M059J (cell line): ENCODE data around the gene SH2D1A. TPM values are rescaled to one million over a fixed set of nuclear protein-coding genes. Genes with fewer than 3 reads are reported as not detected.
A peak's percentile ranks its signal among the peaks of the same experiment; 100 is the strongest.

Experiments
- DNase-seq: peaks from one replicate; pipeline ENCODE4 v3.0.0-alpha.2; 2012; ENCODE audit warnings: low read depth
- total RNA-seq: library from RNA; depleted of rRNA; stranded (reverse); fragments of >200 nt; shearing (Covaris generic); gene quantifications from 2 replicates; pipeline ENCODE4 v1.2.3, GENCODE V29; 2014; rRNA removed

Gene SH2D1A
- total RNA-seq, 1 experiment from 2014 or later = not detected

DNA sequence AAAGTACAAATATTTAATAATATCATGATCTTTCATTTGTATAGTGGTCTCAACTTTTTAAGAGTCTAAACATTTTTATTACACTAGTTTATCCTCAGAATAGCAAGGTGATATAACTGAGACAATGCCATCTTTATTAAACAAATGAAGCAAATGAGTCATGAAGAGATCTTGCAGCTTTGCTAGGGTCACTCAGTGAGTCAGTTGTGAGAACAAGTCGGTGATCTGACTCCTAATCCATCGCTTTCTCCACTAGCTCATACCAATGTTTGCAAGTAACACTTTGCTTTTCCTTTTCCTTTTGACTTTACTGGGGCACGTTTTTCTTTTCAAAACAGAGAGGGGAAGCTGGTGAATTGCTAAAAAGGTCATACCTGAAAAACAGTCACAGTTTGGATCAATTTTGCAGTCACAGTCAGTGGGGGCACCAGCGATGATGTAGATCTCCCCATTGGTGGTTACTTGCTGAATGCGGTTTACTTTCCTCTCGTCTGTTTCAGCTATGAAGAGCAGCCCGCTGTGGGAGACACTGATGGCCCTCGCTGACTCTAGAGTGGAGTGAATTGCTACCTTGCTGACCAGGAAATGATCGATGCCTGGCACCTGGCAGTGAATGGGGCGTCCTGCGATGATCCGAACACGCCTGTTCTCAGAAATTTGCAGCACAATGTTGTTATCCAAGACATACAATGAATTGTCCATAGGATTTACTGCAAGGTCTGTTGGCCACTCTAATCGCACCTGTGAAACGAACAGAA lies 75.7 kb downstream of the SH2D1A start:
- DNase-seq = peak; percentile 18

Other genes with a start within 250 kb of the SH2D1A start
- gene TEX13D, start 13.9 kb upstream of the SH2D1A start, total RNA-seq = not detected in 2 replicates